GM13976 (cell line): ENCODE results near the gene SPRYD4.
"Not testable (repeated sequence)": the region's sequence is repeated elsewhere in the genome, so short reads cannot be mapped to it uniquely, and the experiment has no call there.

Experiments
- DNase-seq: peaks from one replicate; pipeline ENCODE4 v3.0.0; 2012; ENCODE audit warnings: low spot score
- in situ Hi-C: fragments of 300-500 bp; cut with MboI; formaldehyde crosslinking; loops from one replicate; pipeline ENCODE4 v1.12.0; 2022; ENCODE audit warnings: low sequenced_read_pairs, mixed read lengths, inconsistent platforms; ENCODE audit not compliant: unreplicated experiment
- TF ChIP-seq, protein P1 (sequence below): IDR thresholded peaks from 2 replicates; pipeline ENCODE4 v1.5.1; 2012; ENCODE audit warnings: borderline replicate concordance, mild to moderate bottlenecking; ENCODE audit not compliant: insufficient read depth; ENCODE audit errors: extremely low read depth, missing control alignments, control extremely low read depth

The SPRYD4 gene

GRCh38 chr12:56434828-56435227 lies 33.5 kb upstream of the SPRYD4 start:
- no peak for DNase-seq
- TF ChIP-seq, protein P1, sequence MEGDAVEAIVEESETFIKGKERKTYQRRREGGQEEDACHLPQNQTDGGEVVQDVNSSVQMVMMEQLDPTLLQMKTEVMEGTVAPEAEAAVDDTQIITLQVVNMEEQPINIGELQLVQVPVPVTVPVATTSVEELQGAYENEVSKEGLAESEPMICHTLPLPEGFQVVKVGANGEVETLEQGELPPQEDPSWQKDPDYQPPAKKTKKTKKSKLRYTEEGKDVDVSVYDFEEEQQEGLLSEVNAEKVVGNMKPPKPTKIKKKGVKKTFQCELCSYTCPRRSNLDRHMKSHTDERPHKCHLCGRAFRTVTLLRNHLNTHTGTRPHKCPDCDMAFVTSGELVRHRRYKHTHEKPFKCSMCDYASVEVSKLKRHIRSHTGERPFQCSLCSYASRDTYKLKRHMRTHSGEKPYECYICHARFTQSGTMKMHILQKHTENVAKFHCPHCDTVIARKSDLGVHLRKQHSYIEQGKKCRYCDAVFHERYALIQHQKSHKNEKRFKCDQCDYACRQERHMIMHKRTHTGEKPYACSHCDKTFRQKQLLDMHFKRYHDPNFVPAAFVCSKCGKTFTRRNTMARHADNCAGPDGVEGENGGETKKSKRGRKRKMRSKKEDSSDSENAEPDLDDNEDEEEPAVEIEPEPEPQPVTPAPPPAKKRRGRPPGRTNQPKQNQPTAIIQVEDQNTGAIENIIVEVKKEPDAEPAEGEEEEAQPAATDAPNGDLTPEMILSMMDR = no peak
- in situ Hi-C loops = no loop called here

DNA sequence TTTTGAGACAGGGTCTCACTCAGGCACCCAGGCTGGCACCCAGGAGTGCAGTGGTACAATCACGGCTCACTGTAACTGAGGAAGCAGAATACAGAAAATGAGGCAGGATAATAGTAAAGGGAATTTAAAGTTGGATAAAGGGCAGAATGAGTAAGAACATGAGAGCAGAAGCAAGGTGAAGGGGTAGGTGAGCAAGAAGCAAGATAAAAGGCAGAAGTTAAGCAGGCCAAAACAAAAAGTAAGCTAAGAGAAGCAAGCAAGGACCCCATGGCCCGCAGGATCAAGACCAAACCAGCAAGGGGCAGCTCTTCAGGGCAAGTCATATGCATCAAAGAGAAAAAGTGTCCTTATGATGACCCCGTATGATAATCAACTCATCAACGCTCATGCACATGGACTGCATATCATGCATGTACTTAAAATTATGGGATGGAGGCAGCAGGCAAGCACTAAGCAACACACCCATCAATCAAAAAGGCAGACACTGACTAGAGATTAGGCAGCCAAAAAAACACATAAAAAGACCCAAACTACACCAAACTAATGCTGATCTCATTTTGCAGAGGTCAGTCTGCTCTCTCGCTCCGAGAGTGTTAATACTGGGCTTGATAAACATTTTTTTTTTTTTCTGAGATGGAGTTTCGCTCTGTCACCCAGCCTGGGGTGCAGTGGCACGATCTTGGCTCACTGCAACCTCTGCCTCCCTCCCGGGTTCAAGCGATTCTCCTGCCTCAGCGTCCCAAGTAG lies 30.8 kb upstream of the SPRYD4 start:
- DNase-seq = no peak
- TF ChIP-seq, protein P1 = no peak
- in situ Hi-C loops = no loop called here

- DNase-seq, in situ Hi-C loops: not testable (repeated sequence)
Observed at GRCh38 chr12:56443208-56443607, 25.2 kb upstream of the SPRYD4 start.

GRCh38 chr12:56448860-56449621 lies 19.3 kb upstream of the SPRYD4 start, which contains the start of gene TIMELESS:
Gene TIMELESS (minus strand): TSS chr12:56449426. CDS start chr12:56434170, 15,256 bp downstream.
- DNase-seq = peak; percentile 96
- in situ Hi-C loops = no loop called here
- TF ChIP-seq, protein P1 = no peak

DNA sequence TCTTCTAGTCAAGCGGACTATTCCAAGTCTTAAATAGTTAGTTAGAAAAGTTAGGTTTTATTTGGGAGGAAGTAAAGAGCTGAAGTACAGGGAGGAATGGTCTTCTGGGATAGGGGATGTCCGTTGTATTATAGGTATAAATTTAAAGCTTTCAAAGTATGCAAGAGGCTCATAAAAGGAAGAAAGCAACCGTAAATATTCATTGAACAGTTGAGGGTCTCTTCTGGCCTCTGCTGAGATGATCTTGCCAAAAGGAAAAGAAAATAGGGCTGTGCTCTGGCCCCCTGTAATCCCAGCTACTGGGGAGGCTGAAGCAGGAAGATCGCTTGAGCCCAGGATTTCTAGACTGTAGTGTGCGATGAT lies 18.8 kb upstream of the SPRYD4 start:
- in situ Hi-C loops = no loop called here
- no peak for DNase-seq
- TF ChIP-seq, protein P1 = no peak

GRCh38 chr12:56450241-56450640 lies 18.1 kb upstream of the SPRYD4 start:
- DNase-seq = no peak
- in situ Hi-C loops = loop anchor here (25.0 kb wide), 1 partner anchor 238 kb away; the partner anchor contains the start of genes NABP2 and RNF41
- TF ChIP-seq, protein P1 = no peak

GRCh38 chr12:56451147-56451546 lies 17.2 kb upstream of the SPRYD4 start:
- TF ChIP-seq, protein P1 = no peak
- in situ Hi-C loops = loop anchor here (25.0 kb wide), 1 partner anchor 239 kb away; the partner anchor contains the start of genes NABP2 and RNF41
- DNase-seq = no peak
